Measurements from ENCODE around the gene TNS3.

The TNS3 gene

GRCh38 chr7:47418601-47419309 lies 163.2 kb downstream of the TNS3 start:
- DNase-seq = no peak

- no peak for DNase-seq
Measured at GRCh38 chr7:47416492-47417480, 165.1 kb downstream of the TNS3 start.

DNA sequence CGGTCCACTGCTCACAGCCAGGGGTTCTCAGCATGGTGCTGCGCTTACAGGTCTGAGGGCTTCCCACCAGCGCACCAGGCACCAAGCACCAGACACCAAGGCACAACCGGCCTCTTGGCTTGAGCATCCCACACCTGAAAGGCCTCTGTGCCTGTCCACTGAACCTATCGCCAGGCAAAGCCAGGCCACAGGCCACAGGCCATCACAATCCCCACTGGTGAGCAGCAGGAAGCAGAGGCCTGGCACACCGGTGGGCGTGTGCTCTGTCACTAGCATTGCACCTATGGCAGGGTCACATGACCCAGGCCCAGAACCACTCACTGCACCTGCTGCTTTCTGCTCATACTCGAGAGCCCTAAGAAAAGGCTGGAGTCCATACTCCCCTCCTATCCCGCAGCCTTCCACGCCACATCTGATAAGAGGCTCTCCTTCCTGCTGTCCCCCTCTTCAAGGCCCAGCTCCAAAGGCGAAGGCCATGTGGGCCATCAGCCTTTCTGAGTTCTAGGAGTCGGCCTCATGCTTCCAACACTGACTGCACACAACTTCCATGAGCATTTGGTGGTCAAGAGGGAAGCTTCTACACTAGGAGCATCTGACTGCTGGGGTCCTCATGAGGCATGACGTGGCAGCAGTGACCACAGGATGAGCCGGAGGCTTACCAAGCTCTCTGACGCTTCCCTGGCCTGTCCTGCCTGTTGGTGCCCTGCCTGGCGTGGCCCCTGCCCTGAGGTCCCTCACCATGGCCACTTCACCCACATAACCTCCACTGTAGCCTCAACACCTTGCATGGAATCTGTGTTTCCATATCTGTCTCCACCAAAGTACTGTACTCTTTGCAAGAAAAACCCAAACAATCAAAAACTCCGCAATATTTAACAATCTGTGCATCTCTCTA lies 166.3 kb downstream of the TNS3 start:
- DNase-seq = no peak

- no peak for DNase-seq
Measured at GRCh38 chr7:47414342-47415317, 167.3 kb downstream of the TNS3 start.

DNA sequence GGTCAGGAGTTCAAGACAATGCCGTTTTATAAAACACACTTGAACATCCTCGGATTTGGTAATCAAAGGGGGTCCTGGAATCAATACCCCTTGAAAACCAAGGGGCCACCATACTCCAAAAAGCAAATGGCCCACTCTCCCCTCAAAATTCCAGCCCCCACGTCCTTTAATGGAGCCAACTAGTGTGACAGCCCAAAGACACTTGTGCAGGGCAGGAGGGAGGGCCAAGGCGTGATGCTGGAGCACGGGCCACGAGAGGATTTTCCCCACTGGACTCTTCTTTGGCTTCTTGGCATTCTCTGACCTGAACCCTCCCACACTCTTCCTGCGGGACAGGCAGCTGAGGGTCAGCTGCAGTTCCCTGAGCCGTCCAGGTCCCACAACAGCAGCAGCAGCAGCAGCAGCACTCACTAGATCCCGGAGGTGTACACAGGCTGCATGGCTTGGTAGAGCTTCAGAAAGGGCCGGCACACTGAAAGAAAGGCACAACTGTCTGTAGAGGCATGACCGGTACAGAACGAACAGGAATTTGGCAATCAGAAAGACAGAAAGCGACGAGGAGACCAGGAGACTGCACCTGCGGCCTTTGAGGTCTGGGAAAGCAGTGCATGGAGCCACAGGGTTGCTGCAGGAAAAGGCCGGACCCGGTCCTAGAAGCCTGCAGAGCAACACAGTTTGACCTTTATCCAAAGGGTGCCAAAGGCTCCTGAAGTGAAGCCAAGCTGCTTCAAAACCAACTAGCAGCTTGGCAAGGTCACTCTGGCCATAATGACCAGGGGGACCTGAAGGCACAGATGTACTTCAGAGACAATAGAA lies 168.2 kb downstream of the TNS3 start:
- DNase-seq = no peak

GRCh38 chr7:47411901-47412300 lies 170.0 kb downstream of the TNS3 start:
- no peak for DNase-seq

DNA sequence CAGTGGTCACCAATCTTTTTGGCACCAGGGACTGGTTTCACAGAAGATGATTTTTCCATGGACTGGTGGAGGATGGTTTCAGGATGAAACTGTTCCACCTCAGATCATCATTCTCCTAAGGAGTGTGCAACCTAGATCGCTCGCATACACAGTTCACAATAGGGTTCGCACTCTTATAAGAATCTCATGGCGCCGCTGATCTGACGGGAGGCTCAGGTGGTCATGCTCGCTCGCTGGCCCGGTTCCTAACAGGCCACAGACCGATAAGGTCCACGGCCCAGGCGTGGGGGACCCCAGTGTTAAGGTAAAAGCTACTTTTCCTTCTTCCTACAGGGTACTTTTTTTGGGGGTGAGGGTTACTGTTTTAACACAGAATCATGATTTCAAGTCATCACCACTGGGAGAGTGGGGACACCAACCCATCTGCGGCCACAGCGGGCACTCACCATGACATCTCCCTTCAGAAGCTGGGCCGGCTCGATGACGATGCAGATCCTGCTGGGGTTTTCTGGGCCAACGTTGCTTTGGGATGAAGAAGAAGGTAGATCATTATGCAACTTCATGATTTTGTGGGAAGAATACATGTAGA lies 170.5 kb downstream of the TNS3 start:
- no peak for DNase-seq

DNA sequence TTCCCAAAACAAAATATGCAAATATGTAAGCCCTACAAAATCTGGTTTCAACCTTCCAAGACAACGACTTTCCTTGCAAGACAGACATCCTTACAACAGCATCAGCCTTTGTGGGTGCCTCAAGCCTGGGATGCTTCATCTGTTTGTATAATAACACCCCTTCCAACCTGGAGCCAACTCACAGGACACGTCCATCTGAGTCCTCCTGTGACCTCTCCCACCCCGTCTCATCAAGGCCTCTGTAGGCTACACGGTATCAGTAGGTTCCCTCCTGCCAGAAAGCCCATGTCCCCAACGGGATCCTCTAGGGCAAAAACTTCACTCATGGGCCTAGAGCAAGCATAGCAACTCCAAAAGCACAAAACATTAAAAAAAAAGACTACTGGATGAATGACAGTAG lies 173.2 kb downstream of the TNS3 start:
- DNase-seq = no peak

- no peak for DNase-seq
Measured at GRCh38 chr7:47407821-47408674, 173.9 kb downstream of the TNS3 start.

DNA sequence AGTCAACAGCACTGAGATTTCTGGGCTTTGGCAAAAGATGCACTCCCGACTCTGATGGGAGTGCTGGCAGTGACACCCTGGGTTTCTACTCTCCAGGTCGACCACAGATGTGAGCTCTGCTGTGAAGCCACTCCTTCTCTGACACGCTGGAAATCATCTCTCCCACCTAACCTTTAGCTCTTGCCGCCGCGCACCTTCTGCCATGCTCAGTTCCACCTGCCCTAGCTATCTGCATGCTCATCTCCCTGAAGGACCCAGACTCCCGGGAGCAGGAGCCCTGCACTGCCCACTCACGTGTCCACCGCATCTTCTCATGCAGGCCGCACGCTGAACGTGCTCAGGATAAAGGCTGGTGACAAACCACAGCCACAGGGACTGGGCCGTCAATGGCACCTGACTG lies 174.8 kb downstream of the TNS3 start:
- no peak for DNase-seq

- DNase-seq = no peak
Measured at GRCh38 chr7:47406801-47407129, 175.1 kb downstream of the TNS3 start.

GRCh38 chr7:47405921-47406800 lies 175.8 kb downstream of the TNS3 start:
- DNase-seq = no peak

- no peak for DNase-seq
Measured at GRCh38 chr7:47405286-47405904, 176.5 kb downstream of the TNS3 start.

DNA sequence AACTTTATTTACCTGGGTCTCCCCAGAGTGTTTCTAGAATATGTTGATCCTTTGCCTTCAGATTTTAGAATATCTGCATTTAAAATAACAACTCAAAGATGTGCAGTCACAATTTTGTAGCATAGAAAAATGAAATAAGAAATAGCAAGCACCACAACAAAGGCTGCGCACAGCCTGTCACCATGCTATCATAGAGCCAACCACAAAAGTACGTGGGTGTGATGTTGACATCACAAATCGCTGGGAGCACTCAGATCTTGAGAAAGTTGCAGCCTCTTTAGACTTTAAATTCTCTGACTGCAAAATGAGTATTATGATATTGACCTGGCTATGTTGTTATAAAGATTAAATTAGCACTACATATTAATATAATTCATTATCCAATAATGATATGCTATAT lies 177.9 kb downstream of the TNS3 start:
- DNase-seq = no peak

- no peak for DNase-seq
Measured at GRCh38 chr7:47402941-47403866, 178.7 kb downstream of the TNS3 start.

GRCh38 chr7:47401611-47402570 lies 180.0 kb downstream of the TNS3 start:
- DNase-seq = no peak

Measured in 8988T (cell line).